BJ (cell line): Measurements from ENCODE around the gene RAPGEF1. TPM values are rescaled to one million over a fixed set of nuclear protein-coding genes. Genes with fewer than 3 reads are reported as not detected.

Experiments used
- CTCF ChIA-PET: fragments of 350-600 bp; formaldehyde crosslinking; extraction: SDS; loops from one replicate; lab custom pipeline; 2021; ENCODE audit warnings: antibody characterized with exemption, inconsistent platforms; lab: Yijun Ruan, JAX
- POLR2A ChIA-PET: fragments of 300-600 bp; sonication (Branson Sonifier 250); formaldehyde crosslinking; extraction: SDS; loops from one replicate; lab custom pipeline; 2021; ENCODE audit warnings: antibody characterized with exemption; lab: Charles Lee
- DNase-seq: peaks from one replicate; pipeline ENCODE4 v3.0.0-alpha.2; 2011; ENCODE audit warnings: low read depth
- H3K27me3 ChIP-seq: 2 replicates; pipeline ENCODE4 v1.6.0; 2011; ENCODE audit warnings: low read length; ENCODE audit not compliant: control insufficient read depth, insufficient read depth
- H3K36me3 ChIP-seq: 2 replicates; pipeline ENCODE4 v1.5.1; 2011; ENCODE audit warnings: low read length; ENCODE audit not compliant: control insufficient read depth, insufficient read depth
- H3K4me3 ChIP-seq: 2 replicates; pipeline ENCODE4 v1.5.1; 2011; ENCODE audit warnings: low read depth, mild to moderate bottlenecking, control low read depth, low read length
- polyA plus RNA-seq: library from polyadenylated mRNA; depleted of rRNA; stranded (reverse); fragments of >200 nt; gene quantifications from 2 replicates; pipeline ENCODE4 v1.2.3, GENCODE V29; 2011
- TF ChIP-seq, protein P1 (sequence below): IDR thresholded peaks from 2 replicates; pipeline ENCODE4 v1.5.1; 2011; ENCODE audit warnings: low read depth, mild to moderate bottlenecking, control low read depth, inconsistent platforms, low read length, moderate library complexity; ENCODE audit not compliant: insufficient read depth

RAPGEF1 gene
- polyA plus RNA-seq, 1 experiment = 31.6 TPM

GRCh38 chr9:131594906-131595665 lies 144.8 kb downstream of the RAPGEF1 start:
- ChIA-PET POLR2A (no interaction called here), CTCF (interaction anchor here (5.0 to 8.8 kb wide), 2 partner anchors 8 to 145 kb away, joined by 35 to 227 read pairs; partner anchors contain the start of gene RAPGEF1)
- peaks cover 25% of the 10 kb centered on the region for H3K36me3 ChIP-seq
- TF ChIP-seq, protein P1, sequence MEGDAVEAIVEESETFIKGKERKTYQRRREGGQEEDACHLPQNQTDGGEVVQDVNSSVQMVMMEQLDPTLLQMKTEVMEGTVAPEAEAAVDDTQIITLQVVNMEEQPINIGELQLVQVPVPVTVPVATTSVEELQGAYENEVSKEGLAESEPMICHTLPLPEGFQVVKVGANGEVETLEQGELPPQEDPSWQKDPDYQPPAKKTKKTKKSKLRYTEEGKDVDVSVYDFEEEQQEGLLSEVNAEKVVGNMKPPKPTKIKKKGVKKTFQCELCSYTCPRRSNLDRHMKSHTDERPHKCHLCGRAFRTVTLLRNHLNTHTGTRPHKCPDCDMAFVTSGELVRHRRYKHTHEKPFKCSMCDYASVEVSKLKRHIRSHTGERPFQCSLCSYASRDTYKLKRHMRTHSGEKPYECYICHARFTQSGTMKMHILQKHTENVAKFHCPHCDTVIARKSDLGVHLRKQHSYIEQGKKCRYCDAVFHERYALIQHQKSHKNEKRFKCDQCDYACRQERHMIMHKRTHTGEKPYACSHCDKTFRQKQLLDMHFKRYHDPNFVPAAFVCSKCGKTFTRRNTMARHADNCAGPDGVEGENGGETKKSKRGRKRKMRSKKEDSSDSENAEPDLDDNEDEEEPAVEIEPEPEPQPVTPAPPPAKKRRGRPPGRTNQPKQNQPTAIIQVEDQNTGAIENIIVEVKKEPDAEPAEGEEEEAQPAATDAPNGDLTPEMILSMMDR = no peak
- no peak for DNase-seq
- H3K27me3 ChIP-seq = no peaks in the 10 kb centered on the region
- no peak overlapping the region for H3K4me3 ChIP-seq

- DNase-seq = no peak
- CTCF ChIA-PET = interaction anchor here (4.6 to 8.8 kb wide), 3 partner anchors 9 to 155 kb away, joined by 26 to 227 read pairs (median 35); partner anchors contain the start of gene RAPGEF1
- POLR2A ChIA-PET = no interaction called here
Measured at GRCh38 chr9:131593936-131594665, 145.8 kb downstream of the RAPGEF1 start.

DNA sequence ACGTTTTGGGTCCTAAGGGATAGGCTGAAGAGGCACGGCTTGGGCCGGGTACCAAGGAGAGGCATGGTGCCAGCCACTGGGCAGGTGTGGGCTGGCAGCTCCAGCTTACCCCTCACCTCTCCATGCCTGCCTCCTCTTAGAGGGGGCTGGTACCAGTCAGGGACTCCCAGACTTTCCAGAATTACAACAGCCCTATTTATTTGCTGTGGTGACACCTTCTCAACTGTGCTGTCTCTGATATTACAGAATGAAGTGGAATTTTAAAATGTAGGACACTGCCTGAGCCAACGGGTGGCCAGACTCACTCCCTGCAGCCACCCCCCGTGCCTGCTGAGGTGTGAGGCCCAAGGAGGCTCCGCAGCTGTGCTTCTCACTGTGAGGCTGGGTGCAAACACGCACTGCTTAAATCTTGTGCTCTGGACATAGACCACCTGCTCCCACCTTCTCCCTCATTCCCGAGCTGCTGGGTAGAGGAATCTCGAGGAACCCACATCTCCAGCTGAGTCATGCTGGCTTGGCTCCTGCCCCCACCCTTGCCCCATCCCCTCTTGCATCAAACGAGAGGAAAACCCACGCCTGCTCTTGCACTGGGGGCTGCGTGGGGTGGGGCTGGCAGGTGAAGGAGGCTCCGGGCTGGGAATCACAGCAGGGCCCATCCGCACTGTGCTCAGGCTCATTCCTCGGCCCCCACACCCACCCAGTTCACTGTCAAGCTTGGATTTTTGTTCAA lies 146.6 kb downstream of the RAPGEF1 start:
- Histone ChIP-seq H3K27me3 (no peaks in the 10 kb centered on the region), H3K36me3 (peaks cover 30% of the 10 kb centered on the region), H3K4me3 (no peak overlapping the region)
- ChIA-PET POLR2A (no interaction called here), CTCF (interaction anchor here (2.7 to 8.8 kb wide), 4 partner anchors 10 to 156 kb away, joined by 17 to 227 read pairs (median 30); partner anchors contain the start of gene RAPGEF1)
- DNase-seq = no peak
- TF ChIP-seq, protein P1 = no peak

More at GRCh38 chr9:131593936-131594665, 145.8 kb downstream of the RAPGEF1 start:
- Histone ChIP-seq H3K27me3 (no peaks in the 10 kb centered on the region), H3K4me3 (no peak overlapping the region), H3K36me3 (peaks cover 25% of the 10 kb centered on the region)
- TF ChIP-seq, protein P1 = no peak

DNA sequence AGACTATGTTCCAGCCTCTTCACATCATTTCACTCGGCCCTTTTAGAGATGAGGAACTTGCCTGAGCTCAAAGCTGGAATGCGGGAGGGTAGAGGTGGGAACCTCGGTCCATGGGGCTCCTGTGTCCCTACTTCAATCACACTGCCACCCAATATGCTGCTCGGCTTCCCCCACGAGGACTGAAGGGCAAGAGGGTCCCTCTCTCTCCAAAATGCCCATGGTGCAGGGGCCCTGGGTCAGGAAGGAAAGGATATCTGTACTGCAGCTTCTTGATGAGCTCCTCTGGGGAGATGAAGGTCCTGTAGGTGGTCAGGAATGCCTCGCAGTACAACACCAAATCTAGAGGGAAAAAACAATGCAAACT lies 148.0 kb downstream of the RAPGEF1 start:
- Histone ChIP-seq H3K4me3 (no peak overlapping the region), H3K36me3 (peaks cover 23% of the 10 kb centered on the region), H3K27me3 (no peaks in the 10 kb centered on the region)
- POLR2A ChIA-PET = no interaction called here
- DNase-seq = no peak
- CTCF ChIA-PET = interaction anchor here (0.6 to 8.8 kb wide), 32 partner anchors 11 to 242 kb away, joined by 3 to 227 read pairs (median 4); partner anchors contain the start of gene RAPGEF1
- TF ChIP-seq, protein P1 = no peak
